ENCODE results near the gene NPDC1.

NPDC1 gene

GRCh38 chr9:137067860-137068538 is 22.0 kb upstream of the NPDC1 start:
- Histone ChIP-seq H2AFZ (ENCODE audit: low read depth) (no peak overlapping the region), H3K36me3 (ENCODE audit: insufficient read depth) (no peaks in the 10 kb centered on the region), H3K27me3 (ENCODE audit: insufficient read depth, low read depth) (no peaks in the 10 kb centered on the region), H4K20me1 (ENCODE audit: insufficient read depth) (0 out of 2 replicates have a peak, but pooled peaks cover 6% of the 10 kb centered on the region), H3K79me2 (ENCODE audit: insufficient read depth, low read depth) (no peaks in the 10 kb centered on the region), H3K4me1 (ENCODE audit: low read depth, poor library complexity, severe bottlenecking) (peaks cover 25% of the 10 kb centered on the region), H3K4me3 (IDR thresholded peaks at IDR 0.05; ENCODE audit: insufficient read depth, low read depth, low read length) (no peak overlapping the region), H3K9ac (no peak overlapping the region), H3K27ac (no peak overlapping the region), H3K4me2 (no peak overlapping the region; the same call in 1 of the 2 replicates)
- TF ChIP-seq CTCF (conservative IDR thresholded peaks at IDR 0.05; ENCODE audit: low read depth, low read length), result peak; percentile 72

- Histone ChIP-seq H2AFZ (ENCODE audit: low read depth) (no peak overlapping the region), H3K4me2 (no peak overlapping the region), H3K27me3 (ENCODE audit: insufficient read depth, low read depth) (peaks cover 2% of the 10 kb centered on the region; the same call in 1 of the 2 replicates), H3K27ac (no peak overlapping the region), H3K9ac (no peak overlapping the region), H3K4me1 (ENCODE audit: low read depth, poor library complexity, severe bottlenecking) (peaks cover 25% of the 10 kb centered on the region), H4K20me1 (ENCODE audit: insufficient read depth) (0 out of 2 replicates have a peak, but pooled peaks cover 6% of the 10 kb centered on the region), H3K79me2 (ENCODE audit: insufficient read depth, low read depth) (no peaks in the 10 kb centered on the region), H3K36me3 (ENCODE audit: insufficient read depth) (no peaks in the 10 kb centered on the region), H3K4me3 (IDR thresholded peaks at IDR 0.05; ENCODE audit: insufficient read depth, low read depth, low read length) (no peak overlapping the region)
- TF ChIP-seq CTCF (conservative IDR thresholded peaks at IDR 0.05; ENCODE audit: low read depth, low read length), result no peak
Measured at GRCh38 chr9:137066096-137066861, 20.3 kb upstream of the NPDC1 start.

- peaks cover 18% of the 10 kb centered on the region for H3K4me1 ChIP-seq (ENCODE audit: low read depth, poor library complexity, severe bottlenecking)
- H2AFZ ChIP-seq (ENCODE audit: low read depth), result no peak overlapping the region
- H3K27me3 ChIP-seq (ENCODE audit: insufficient read depth, low read depth), result peaks cover 4% of the 10 kb centered on the region; the same call in 1 of the 2 replicates
- H3K36me3 ChIP-seq (ENCODE audit: insufficient read depth), result no peaks in the 10 kb centered on the region
- TF ChIP-seq CTCF (conservative IDR thresholded peaks at IDR 0.05; ENCODE audit: low read depth, low read length), result no peak
- H3K9ac ChIP-seq, result no peak overlapping the region
- no peak overlapping the region for H3K4me3 ChIP-seq (IDR thresholded peaks at IDR 0.05; ENCODE audit: insufficient read depth, low read depth, low read length)
- no peak overlapping the region for H3K27ac ChIP-seq
- H3K79me2 ChIP-seq (ENCODE audit: insufficient read depth, low read depth), result no peaks in the 10 kb centered on the region
- H4K20me1 ChIP-seq (ENCODE audit: insufficient read depth), result 0 out of 2 replicates have a peak, but pooled peaks cover 6% of the 10 kb centered on the region
- H3K4me2 ChIP-seq, result no peak overlapping the region
Measured at GRCh38 chr9:137065336-137065967, 19.5 kb upstream of the NPDC1 start.

GRCh38 chr9:137064880-137065164 is 18.8 kb upstream of the NPDC1 start:
- no peak for TF ChIP-seq CTCF (conservative IDR thresholded peaks at IDR 0.05; ENCODE audit: low read depth, low read length)
- H3K4me3 ChIP-seq (IDR thresholded peaks at IDR 0.05; ENCODE audit: insufficient read depth, low read depth, low read length), result no peak overlapping the region
- no peaks in the 10 kb centered on the region for H3K79me2 ChIP-seq (ENCODE audit: insufficient read depth, low read depth)
- no peak overlapping the region for H3K27ac ChIP-seq
- 0 out of 2 replicates have a peak, but pooled peaks cover 6% of the 10 kb centered on the region for H4K20me1 ChIP-seq (ENCODE audit: insufficient read depth)
- no peak overlapping the region for H3K4me2 ChIP-seq
- H3K9ac ChIP-seq, result no peak overlapping the region
- H2AFZ ChIP-seq (ENCODE audit: low read depth), result no peak overlapping the region
- no peaks in the 10 kb centered on the region for H3K36me3 ChIP-seq (ENCODE audit: insufficient read depth)
- H3K27me3 ChIP-seq (ENCODE audit: insufficient read depth, low read depth), result peaks cover 10% of the 10 kb centered on the region; the same call in 1 of the 2 replicates
- H3K4me1 ChIP-seq (ENCODE audit: low read depth, poor library complexity, severe bottlenecking), result peaks cover 18% of the 10 kb centered on the region
